COLO668 (cell line): ENCODE results near the gene RNF150.

ENCODE experiments used
- DNase-seq: peaks from one replicate; lab custom pipeline; 2025; ENCODE audit not compliant: unreplicated experiment; lab: John Stamatoyannopoulos, UW

Gene RNF150

GRCh38 chr4:141028024-141028529 is 105.2 kb downstream of the RNF150 start:
- no peak for DNase-seq

GRCh38 chr4:141027421-141027820 is 105.8 kb downstream of the RNF150 start:
- DNase-seq, result no peak

- DNase-seq, result no peak
These were observed 106.4 kb downstream of the RNF150 start for GRCh38 chr4:141026900-141027299.

GRCh38 chr4:141023051-141023450 is 110.2 kb downstream of the RNF150 start:
- no peak for DNase-seq

- no peak for DNase-seq
These were observed 111.1 kb downstream of the RNF150 start for GRCh38 chr4:141022111-141022695.

- DNase-seq, result no peak
These were observed 111.7 kb downstream of the RNF150 start for GRCh38 chr4:141021397-141022110.

GRCh38 chr4:141020801-141021261 is 112.4 kb downstream of the RNF150 start:
- DNase-seq, result no peak

GRCh38 chr4:141019768-141020167 is 113.5 kb downstream of the RNF150 start:
- DNase-seq, result no peak

- no peak for DNase-seq
These were observed 117.0 kb downstream of the RNF150 start for GRCh38 chr4:141016117-141016798.

GRCh38 chr4:141013899-141014298 is 119.4 kb downstream of the RNF150 start:
- DNase-seq, result no peak

- DNase-seq, result no peak
These were observed 121.4 kb downstream of the RNF150 start for GRCh38 chr4:141011901-141012315.

GRCh38 chr4:141009931-141010330 is 123.3 kb downstream of the RNF150 start:
- DNase-seq, result no peak

GRCh38 chr4:141009129-141009528 is 124.1 kb downstream of the RNF150 start:
- DNase-seq, result no peak

- no peak for DNase-seq
These were observed 126.9 kb downstream of the RNF150 start for GRCh38 chr4:141006242-141006802.

GRCh38 chr4:141004823-141005222 is 128.4 kb downstream of the RNF150 start:
- no peak for DNase-seq

GRCh38 chr4:141003193-141003592 is 130.1 kb downstream of the RNF150 start:
- no peak for DNase-seq

GRCh38 chr4:141002323-141002805 is 130.9 kb downstream of the RNF150 start:
- DNase-seq, result no peak

- no peak for DNase-seq
These were observed 136.5 kb downstream of the RNF150 start for GRCh38 chr4:140996766-140997165.

GRCh38 chr4:140995058-140995457 is 138.2 kb downstream of the RNF150 start:
- DNase-seq, result no peak

- DNase-seq, result no peak
These were observed 139.3 kb downstream of the RNF150 start for GRCh38 chr4:140994015-140994414.

- no peak for DNase-seq
These were observed 139.9 kb downstream of the RNF150 start for GRCh38 chr4:140993370-140993769.
